Measurements from ENCODE around the gene FAM13A.

Gene FAM13A

DNA sequence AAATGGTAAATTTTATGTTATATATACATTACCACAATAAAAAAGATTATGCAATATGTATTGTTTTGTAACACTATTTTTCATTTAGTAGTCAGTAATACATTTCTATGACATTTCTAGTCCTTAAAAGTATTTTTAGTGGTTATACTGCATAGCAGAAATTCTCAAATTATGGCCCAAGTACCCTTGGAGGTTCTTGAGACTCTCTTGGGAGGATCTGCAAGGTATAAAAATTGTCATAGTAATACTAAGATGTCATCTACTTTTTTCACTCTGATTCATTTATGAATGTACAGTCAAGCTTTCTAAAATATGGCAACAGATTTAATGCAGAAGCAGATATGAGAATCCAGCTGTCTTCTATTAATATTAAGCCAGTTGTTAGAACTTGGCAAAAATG, 220.8 kb downstream of the FAM13A start:
- no peak overlapping the region for H3K4me3 ChIP-seq (replicated peaks; ENCODE audit: low read depth, low read length)
- no peak for DNase-seq (ENCODE audit: low read depth)
- TF ChIP-seq, protein P1, sequence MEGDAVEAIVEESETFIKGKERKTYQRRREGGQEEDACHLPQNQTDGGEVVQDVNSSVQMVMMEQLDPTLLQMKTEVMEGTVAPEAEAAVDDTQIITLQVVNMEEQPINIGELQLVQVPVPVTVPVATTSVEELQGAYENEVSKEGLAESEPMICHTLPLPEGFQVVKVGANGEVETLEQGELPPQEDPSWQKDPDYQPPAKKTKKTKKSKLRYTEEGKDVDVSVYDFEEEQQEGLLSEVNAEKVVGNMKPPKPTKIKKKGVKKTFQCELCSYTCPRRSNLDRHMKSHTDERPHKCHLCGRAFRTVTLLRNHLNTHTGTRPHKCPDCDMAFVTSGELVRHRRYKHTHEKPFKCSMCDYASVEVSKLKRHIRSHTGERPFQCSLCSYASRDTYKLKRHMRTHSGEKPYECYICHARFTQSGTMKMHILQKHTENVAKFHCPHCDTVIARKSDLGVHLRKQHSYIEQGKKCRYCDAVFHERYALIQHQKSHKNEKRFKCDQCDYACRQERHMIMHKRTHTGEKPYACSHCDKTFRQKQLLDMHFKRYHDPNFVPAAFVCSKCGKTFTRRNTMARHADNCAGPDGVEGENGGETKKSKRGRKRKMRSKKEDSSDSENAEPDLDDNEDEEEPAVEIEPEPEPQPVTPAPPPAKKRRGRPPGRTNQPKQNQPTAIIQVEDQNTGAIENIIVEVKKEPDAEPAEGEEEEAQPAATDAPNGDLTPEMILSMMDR (IDR thresholded peaks at IDR 0.05; ENCODE audit: low read length, missing control alignments): no peak

DNA sequence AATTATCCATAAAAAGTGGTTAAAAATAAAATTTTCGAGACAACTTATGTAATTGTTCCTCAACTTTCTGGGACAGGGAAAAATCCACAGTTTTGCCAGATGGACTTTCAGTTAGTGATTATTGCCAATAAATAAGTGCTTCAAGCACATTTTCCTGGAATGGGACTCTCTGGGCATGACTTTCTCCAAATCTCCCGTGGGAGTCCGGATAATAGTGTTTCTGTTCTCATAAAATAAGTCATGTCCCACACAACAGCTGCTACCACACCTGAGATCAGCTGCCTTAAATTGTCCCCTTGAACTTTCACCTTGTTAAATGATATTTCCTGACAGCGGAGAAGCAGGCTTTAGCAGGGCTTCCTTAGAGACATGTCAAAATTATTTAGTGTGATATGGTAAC, 226.0 kb downstream of the FAM13A start:
- DNase-seq (ENCODE audit: low read depth): no peak

DNA sequence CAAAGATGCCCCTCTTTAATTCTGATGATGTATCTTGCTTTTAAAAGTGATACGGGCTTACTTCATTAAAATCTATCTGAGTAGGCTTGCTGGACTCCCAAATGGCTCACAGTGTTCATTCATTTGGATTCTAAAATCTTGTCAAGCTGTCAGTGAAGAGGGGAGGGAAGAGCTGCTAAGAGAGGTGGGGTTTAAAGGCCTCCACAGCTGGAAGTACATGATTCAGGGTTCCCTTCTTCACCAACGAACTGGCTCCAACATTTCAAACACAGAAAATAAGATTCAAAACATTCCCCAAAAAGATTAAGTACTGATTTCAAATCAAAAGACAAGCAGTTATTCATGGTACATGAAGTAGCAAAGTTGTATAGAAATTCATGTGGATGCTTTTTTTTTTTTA, 226.4 kb downstream of the FAM13A start:
- TF ChIP-seq, protein P1 (IDR thresholded peaks at IDR 0.05; ENCODE audit: low read length, missing control alignments): no peak
- H3K4me3 ChIP-seq (replicated peaks; ENCODE audit: low read depth, low read length): no peak overlapping the region
- no peak for DNase-seq (ENCODE audit: low read depth)

More for the DNA sequence above, 226.0 kb downstream of the FAM13A start:
- TF ChIP-seq, protein P1 (IDR thresholded peaks at IDR 0.05; ENCODE audit: low read length, missing control alignments): no peak
- H3K4me3 ChIP-seq (replicated peaks; ENCODE audit: low read depth, low read length): no peak overlapping the region

DNA sequence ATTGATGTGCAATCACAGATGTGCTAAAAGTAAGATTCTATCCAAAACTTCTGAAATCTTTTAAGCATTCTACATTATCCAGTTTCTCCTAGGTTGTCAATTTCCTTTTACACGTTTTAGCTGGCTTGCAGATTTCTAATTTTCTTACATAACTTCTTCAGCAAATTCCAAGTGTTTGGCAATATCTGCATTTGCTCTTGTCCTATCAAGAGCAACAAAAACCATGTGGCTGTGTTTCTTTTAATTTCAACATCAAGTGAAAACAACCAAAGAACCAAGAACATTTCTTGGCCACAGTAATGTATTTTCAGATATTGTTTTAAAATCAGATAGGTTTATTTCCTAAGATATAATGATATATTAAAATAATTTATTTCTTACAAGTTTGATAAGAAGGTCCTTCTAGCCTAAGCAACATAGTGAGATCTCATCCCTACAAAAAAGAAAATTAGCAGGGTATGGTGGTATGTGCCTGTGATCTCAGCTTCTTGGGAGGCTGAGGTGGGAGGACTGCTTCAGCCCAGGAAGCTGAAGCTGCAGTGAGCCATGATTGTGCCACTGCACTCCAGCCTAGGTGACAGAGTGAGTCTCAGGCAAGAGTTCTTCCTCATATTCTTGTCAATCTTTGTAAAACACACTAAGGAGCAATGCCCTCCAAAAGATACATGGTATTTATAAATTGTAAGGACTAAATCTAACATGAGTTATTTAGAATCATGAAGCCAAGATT, 228.0 kb downstream of the FAM13A start:
- TF ChIP-seq, protein P1 (IDR thresholded peaks at IDR 0.05; ENCODE audit: low read length, missing control alignments): no peak
- DNase-seq (ENCODE audit: low read depth): peak; percentile 59
- H3K4me3 ChIP-seq (replicated peaks; ENCODE audit: low read depth, low read length): no peak overlapping the region

DNA sequence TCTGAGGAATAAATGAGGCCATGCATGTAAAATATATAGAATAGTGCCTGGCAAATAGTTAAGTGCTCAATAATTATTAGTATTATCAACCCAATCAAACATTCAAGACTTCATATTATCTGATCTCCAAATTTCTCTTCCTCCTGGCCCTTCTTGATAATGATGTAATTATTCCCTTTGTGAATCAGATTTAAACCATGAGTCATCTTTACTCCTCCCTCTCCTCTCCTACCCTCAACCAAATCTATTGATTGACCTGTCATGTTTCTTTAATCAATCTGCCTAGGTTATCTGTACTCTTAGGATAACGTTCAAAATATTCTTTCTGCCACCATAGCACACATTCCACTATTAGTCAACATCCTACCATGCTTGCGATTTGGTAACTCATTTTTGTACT, 229.5 kb downstream of the FAM13A start:
- no peak for DNase-seq (ENCODE audit: low read depth)
- TF ChIP-seq, protein P1 (IDR thresholded peaks at IDR 0.05; ENCODE audit: low read length, missing control alignments): no peak
- H3K4me3 ChIP-seq (replicated peaks; ENCODE audit: low read depth, low read length): no peak overlapping the region

DNA sequence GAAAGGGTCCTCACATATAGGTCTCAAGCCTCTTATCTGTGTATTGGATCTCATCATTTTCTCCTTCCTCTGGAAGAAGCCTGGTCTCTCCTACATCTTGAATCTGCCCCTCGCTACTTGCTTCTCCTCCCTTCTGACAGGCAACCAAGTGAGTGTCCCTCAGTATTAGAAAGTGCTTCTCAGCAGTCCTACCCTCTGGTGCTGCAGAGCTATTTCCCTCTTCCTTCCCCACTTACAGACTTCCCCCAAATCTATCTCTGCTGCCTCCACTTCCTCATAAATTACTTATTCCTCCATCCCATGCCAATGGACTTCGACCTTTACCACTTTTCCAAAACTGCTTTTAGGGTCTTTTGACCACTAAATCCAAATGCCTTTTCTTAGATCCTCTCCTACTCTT, 230.2 kb downstream of the FAM13A start:
- DNase-seq (ENCODE audit: low read depth): no peak
- no peak overlapping the region for H3K4me3 ChIP-seq (replicated peaks; ENCODE audit: low read depth, low read length)
- TF ChIP-seq, protein P1 (IDR thresholded peaks at IDR 0.05; ENCODE audit: low read length, missing control alignments): no peak

DNA sequence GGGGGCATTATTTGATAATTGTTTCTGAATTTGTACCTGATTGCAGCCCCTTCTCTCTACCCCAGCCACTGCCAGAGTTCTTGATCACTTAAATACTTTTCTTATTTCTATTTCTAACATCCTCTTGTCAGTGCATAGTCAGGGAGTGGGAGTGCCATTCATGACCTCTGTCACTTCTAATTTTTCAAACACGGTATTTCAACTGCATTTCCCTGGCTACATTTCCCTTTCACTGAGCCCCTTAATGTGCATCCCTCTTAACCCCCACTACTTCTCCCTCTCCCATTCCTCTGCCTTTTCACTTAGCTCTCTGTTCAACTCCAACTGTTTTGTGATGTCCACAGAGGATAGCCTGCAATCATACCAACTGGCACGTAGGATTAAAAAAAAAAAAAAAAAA, 231.1 kb downstream of the FAM13A start:
- TF ChIP-seq, protein P1 (IDR thresholded peaks at IDR 0.05; ENCODE audit: low read length, missing control alignments): no peak
- no peak for DNase-seq (ENCODE audit: low read depth)
- H3K4me3 ChIP-seq (replicated peaks; ENCODE audit: low read depth, low read length): no peak overlapping the region

Measured in fibroblast of pulmonary artery (primary cell).